HG03175 (cell line): ENCODE measurements around the gene STING1.
"Not testable (repeated sequence)": the region's sequence is repeated elsewhere in the genome, so short reads cannot be mapped to it uniquely, and the experiment has no call there.

ENCODE experiments used
- ATAC-seq: cut with Tn5 transposase; IDR thresholded peaks from one replicate; pipeline ENCODE4 v1.9.1; 2021; ENCODE audit warnings: mild to moderate bottlenecking, moderate library complexity; ENCODE audit not compliant: unreplicated experiment

STING1 gene

GRCh38 chr5:139503036-139503817 lies 20.7 kb upstream of the STING1 start:
- ATAC-seq: not testable (repeated sequence)

- no peak for ATAC-seq
These were observed 18.8 kb upstream of the STING1 start for GRCh38 chr5:139501381-139501780.

DNA sequence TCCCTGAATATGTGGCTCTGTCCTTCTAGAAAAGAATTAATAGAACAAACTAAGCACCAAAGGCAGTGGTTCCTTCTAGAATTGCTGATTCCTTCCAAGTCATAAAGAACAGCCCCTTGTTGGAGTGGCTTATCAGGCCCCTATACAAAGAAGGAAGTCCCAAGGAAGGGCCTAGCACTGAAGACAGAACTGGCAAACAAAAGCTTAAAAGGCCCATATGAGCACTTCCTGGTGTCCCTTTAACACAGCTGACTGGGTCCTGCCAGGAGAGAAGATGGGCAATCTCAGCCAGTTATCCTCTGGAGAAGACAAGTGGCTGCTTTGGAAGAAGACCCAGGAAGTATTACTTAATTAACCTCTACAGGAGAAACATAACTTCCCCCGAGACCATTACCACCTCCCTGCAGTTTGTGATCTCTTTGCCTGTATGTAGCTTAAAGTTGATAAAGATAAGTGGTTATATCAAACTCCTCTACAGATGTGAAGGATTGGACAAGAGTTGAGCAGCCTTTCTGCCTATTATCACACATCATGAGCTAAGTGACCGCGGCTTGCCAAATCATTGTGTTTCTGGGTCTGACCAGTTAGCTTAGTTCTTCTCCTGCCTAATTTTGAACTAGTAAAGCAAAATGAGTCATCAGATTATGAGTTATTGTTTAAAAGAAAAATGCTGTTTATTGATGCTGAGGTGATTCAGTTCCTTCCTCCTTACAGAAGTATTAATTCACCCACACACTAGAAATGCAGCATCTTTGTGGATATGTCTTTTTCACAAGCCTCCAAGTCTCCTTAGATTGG lies 13.3 kb upstream of the STING1 start:
- no peak for ATAC-seq

DNA sequence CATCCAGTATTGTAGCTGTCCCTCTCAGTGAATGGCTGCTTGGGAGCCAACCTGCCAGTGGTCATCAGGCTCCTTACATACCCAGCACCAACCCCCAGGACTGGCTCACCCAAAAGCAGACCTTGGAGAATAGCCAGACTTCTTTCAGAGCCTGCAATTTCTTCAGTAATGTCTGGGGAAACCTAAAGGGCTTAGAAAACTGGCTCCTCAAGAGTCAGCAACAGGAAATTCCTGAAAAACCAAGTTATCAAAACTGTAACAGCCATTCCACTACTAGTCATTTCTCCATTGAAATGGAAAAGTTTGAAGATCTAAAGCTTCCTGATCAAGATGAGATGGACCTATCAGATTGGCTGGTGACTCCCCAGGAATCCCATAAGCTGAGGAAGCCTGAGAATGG lies 12.3 kb upstream of the STING1 start:
- no peak for ATAC-seq

DNA sequence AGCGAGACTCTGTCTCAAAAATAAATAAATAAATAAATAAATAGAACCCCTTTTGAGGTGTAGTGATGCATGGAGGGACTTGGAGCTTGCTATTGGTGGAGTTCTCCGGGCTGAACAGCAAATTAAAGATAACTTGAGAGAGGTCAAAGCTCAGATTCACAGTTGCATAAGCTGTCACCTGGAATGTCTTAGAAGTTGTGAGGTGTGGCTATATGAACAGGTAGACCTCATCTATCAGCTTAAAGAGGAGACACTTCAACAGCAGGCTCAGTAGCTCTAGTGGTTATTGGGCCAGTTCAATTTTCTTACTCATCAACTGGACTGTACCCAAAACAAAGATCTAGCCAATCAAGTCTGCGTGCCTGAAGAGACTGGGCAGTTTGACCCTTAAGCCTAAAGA lies 11.7 kb upstream of the STING1 start:
- no peak for ATAC-seq

DNA sequence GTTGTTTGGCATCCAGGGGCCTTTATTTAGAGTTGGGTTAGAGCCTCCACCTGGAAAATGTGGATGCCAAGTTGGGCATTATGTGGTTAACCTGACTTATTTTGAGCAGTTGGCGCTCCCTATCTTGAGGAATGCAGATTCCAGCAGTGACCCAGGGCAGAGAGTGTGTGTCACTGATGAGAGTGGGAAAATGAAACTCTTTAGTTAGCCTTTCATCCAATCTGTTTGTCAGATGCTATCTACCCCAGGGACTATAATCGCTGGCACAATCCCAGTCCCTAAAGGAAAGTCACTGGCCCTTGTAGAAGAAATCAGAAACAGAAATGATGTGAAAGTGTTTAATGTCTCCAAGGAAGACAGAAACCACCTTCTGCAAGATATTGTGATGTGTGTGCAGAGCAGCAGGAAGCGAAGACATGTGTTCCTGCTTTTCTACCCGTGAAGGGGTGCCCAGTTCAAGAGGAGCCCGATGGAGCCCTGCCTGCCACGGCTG lies 10.2 kb upstream of the STING1 start:
- ATAC-seq: no peak

DNA sequence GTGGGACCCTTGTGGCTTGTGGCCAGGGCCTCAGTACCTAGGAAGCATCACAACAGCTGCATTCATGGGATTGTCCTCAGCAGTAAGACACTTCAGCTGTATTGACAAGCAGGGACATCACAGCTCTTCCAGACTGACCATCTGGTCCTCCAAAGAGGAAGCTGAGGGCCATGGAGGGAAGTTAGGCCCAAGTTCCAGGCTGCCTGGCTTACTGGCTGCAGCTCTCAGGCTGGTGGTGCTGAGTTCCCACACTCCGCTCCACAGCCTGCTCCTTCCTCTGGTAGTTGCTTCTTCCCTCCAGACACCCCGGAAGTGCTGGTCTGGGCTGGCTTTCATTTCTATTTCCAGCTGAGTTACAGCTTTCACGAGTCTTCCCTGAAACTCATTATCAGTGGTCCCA lies 5.7 kb upstream of the STING1 start:
- ATAC-seq: no peak

DNA sequence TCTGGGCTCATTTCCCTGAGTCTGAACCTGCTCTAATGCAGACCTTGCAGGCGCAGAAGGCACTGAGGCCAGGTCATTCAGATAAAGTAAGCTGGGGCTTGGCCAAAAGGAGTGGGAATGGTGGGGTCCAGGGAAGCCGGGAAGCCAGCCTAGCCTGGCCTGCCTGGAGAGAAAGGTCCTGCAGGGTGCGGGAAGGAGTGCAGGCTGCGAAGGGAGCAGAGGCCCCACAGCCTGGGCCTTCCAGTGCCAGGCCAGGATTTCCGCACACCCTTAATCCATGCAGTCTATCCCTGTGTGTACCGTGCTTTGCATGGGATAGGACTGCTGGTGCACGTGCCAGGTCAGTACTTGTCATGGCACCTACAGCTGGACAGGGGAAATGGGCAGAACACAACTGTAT lies 3.6 kb upstream of the STING1 start:
- no peak for ATAC-seq

DNA sequence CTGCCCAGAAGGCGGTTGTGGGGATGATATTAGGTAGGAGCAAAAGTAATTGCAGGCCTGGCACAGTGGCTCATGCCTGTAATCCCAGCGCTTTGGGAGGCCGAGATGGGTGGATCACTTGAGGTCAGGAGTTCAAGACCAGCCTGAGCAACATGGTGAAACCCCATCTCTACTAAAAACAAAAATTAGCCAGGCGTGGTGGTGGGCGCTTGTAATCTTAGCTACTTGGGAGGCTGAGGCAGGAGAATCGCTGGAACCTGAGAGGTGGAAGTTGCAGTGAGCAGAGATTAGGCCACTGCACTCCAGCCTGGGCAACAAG lies 291 bp upstream of the STING1 start:
- not testable (repeated sequence) for ATAC-seq

DNA sequence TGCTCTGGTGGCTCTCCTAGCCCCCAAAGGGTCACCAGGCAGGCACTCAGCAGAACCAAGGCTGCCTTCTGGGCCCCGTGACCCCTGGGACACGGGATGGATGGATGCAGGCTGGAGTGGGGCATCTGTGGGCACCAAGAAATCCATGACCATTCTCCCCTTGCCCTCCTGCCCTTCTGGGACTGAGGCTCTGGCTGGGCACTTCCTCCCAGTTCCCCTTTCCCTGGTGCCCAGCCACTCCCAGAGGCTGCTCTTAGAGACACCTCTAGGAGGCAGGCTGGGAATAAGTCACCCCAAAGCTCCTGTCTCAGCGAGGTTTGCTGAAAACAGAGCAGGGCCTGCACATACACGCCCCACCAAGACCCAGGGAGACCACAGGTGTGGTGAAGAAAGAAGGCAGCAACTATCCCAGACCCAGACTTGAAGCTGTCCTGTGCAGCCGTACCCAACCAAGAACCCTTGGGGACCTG lies 943 bp downstream of the STING1 start:
- ATAC-seq: no peak

GRCh38 chr5:139481122-139481533 lies 1.4 kb downstream of the STING1 start:
- ATAC-seq: no peak

GRCh38 chr5:139479729-139480128 lies 2.8 kb downstream of the STING1 start:
- ATAC-seq: not testable (repeated sequence)

GRCh38 chr5:139478657-139479423 lies 3.7 kb downstream of the STING1 start:
- not testable (repeated sequence) for ATAC-seq

- no peak for ATAC-seq
These were observed 6.5 kb downstream of the STING1 start for GRCh38 chr5:139475865-139476617.

GRCh38 chr5:139474890-139475791 lies 7.4 kb downstream of the STING1 start:
- ATAC-seq: no peak

DNA sequence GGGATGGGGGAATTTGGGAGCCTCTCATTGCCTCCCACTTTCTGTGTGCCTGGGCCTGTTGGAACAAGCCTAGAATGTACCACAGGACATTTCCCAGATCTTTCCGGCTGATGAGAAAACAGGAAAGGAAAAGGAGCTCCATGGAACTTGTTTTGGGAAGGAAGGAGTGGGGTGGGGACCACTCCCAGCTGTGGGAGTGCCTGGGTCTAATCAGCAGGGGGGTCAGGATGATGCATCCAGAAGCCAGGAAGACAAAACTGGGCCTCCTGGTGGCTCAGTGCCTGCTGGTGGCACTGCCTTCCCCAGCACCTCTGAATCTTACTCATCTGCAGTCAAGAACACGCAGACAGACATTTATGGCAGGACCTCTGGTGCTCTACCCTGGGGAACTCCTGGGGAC lies 9.0 kb downstream of the STING1 start:
- no peak for ATAC-seq

- no peak for ATAC-seq
These were observed 9.5 kb downstream of the STING1 start for GRCh38 chr5:139473105-139473504.

GRCh38 chr5:139472386-139473030 lies 10.1 kb downstream of the STING1 start:
- ATAC-seq: no peak

DNA sequence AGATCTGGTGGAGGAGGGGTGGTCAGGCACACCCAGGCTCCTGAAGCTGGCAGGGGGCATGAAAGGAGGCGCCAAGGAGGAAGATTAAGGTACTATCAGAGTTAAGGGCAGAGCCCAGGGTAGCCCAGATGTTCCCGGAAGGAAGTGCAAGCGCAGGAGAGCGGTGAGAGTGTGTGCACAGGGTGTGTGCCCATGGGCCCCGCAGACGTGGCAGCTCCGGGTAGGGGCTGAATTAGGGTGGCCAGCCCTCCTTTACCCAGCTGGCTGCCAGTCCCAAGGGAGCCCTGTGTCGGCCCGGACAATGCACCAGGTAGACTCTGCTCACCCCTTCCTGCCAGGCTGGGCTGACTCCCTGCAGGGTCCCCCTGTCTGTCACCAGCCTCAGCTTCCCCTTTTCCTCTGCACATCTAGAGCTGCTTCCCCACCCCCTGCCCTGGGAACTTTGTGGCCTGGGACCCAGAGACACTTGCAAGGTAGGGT lies 11.7 kb downstream of the STING1 start, which contains the start of gene SMIM33:
Gene SMIM33 (plus strand): TSS at position 184 of the 480 bp plus-strand sequence. CDS start 118 bp downstream, at position 302.
- peak; percentile 38 for ATAC-seq
